ENCODE data around the gene USP32.

USP32 gene

GRCh38 chr17:60280673-60281072, 111.3 kb downstream of the USP32 start:
- no peak for DNase-seq (ENCODE audit: low spot score)
- TF ChIP-seq CTCF (IDR thresholded peaks at IDR 0.05; ENCODE audit: extremely low read depth, missing control alignments): no peak

GRCh38 chr17:60278237-60278636, 113.7 kb downstream of the USP32 start:
- DNase-seq (ENCODE audit: low spot score): no peak
- no peak for TF ChIP-seq CTCF (IDR thresholded peaks at IDR 0.05; ENCODE audit: extremely low read depth, missing control alignments)

GRCh38 chr17:60277258-60277657, 114.7 kb downstream of the USP32 start:
- DNase-seq (ENCODE audit: low spot score): no peak
- TF ChIP-seq CTCF (IDR thresholded peaks at IDR 0.05; ENCODE audit: extremely low read depth, missing control alignments): no peak

- no peak for TF ChIP-seq CTCF (IDR thresholded peaks at IDR 0.05; ENCODE audit: extremely low read depth, missing control alignments)
- DNase-seq (ENCODE audit: low spot score): no peak
These were observed 122.5 kb downstream of the USP32 start for GRCh38 chr17:60269417-60269816.

GRCh38 chr17:60260540-60260939, 131.4 kb downstream of the USP32 start:
- TF ChIP-seq CTCF (IDR thresholded peaks at IDR 0.05; ENCODE audit: extremely low read depth, missing control alignments): no peak
- no peak for DNase-seq (ENCODE audit: low spot score)

GRCh38 chr17:60258313-60258712, 133.6 kb downstream of the USP32 start:
- no peak for TF ChIP-seq CTCF (IDR thresholded peaks at IDR 0.05; ENCODE audit: extremely low read depth, missing control alignments)
- no peak for DNase-seq (ENCODE audit: low spot score)

- no peak for TF ChIP-seq CTCF (IDR thresholded peaks at IDR 0.05; ENCODE audit: extremely low read depth, missing control alignments)
These were observed 135.8 kb downstream of the USP32 start for GRCh38 chr17:60256174-60256573.

More at GRCh38 chr17:60256174-60256573, 135.8 kb downstream of the USP32 start:
- no peak for DNase-seq (ENCODE audit: low spot score)
